Heart left ventricle (tissue), 13 donors: ENCODE data around the gene NCDN.

Experiments used
- CTCF ChIP-seq, 12 donors: fragments of 200-600 bp; sonication (generic) in 4 of 12; IDR thresholded peaks; one replicate each; pipeline versions ENCODE4 v1.5.0 to v1.8.0; 2018 to 2022; ENCODE audit warnings: antibody characterized with exemption in 12 of 12, mild to moderate bottlenecking in 5 of 12
- POLR2A ChIP-seq, 2 donors: fragments of 450-650 bp; IDR thresholded peaks; one replicate each; pipeline ENCODE4 v1.6.1; 2017; ENCODE audit warnings: antibody characterized with exemption in 2 of 2, mild to moderate bottlenecking in 2 of 2, moderate library complexity in 2 of 2
- donor health status: ischemic (EF 13 %, LVEDD 7.1; RV severe dilation, severe dysfunction).
- donor health status: DM: no; HTN: yes; CAD: no.
- donor health status: DM: no; HTN: no; CAD: no.
- donor health status: ischemic (EF 25% LVEDD 6.9; RV normal size, moderate dysfunction).
- donor health status: ischemic (EF 25% LVEDD 5.7; RV mildly dilated, moderate dysfunction).
- donor health status: ischemic (EF 35%, LVEDD 5.7; RV mildly dilated, moderate dysfunction).
- donor health status: nonischemic (EF 11% LVEDD 7.7; RV severe dilation, severe dysfunction).
- donor health status: DM: yes; HTN: yes; CAD: no.
- donor health status: PGD.
- donor health status: ischemic (EF 29% LVEDD 5.4; RV normal size, mild dysfunction).
- donor health status: nonischemic (EF 23%, LVEDD 6.1; RV moderate dilation, normal function).

- TF ChIP-seq CTCF (IDR thresholded peaks at IDR 0.05) (no peak), POLR2A (IDR thresholded peaks at IDR 0.05) (no peak)
Observed at GRCh38 chr1:35571263-35571662, 13.7 kb downstream of the NCDN start.
